ENCODE results near the gene NDUFV1. TPM values are rescaled to one million over a fixed set of nuclear protein-coding genes. Genes with fewer than 3 reads are reported as not detected.

Gene NDUFV1
- total RNA-seq, 2 experiments from 2014 or later = 223 to 224 TPM

DNA sequence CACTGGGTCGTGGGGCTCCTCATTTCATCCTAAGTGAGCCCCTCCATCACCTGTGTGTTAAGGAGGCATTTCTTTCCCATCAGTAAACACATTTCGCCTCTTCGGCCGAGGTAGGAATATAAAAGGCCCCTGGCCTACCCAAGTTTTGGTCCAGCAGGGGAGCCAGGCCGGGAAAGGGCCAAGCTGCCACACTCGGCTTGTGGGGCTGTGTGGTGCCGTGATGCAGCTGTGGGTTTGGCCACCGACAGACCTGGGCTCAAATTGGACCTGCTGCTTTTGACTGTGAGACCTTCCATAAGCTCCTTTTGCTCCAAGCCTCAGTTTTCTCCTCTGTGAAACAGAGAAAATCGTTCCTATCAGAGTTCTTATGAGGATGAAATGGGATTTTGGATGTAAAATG lies 771 bp downstream of the NDUFV1 start:
- Histone ChIP-seq H3K4me1 (ENCODE audit: insufficient read depth, low read length) (peaks cover 23% of the 10 kb centered on the region), H3K4me3 (ENCODE audit: low read length) (peak overlapping the region; percentile 83), H3K9me3 (ENCODE audit: control insufficient read depth in 1 of 2, insufficient read depth in 1 of 2, low read length in 2 of 2) (peaks cover 0 to 3% of the 10 kb centered on the region in 2 experiments), H3K27ac (ENCODE audit: low read depth in 1 of 2, low read length in 2 of 2) (peak overlapping the region; percentile 64 to 79), H3K36me3 (ENCODE audit: insufficient read depth, low read length) (peaks cover 43% of the 10 kb centered on the region), H3K27me3 (ENCODE audit: control insufficient read depth in 1 of 2, insufficient read depth in 2 of 2, low read length in 2 of 2) (peaks cover 0 to 3% of the 10 kb centered on the region in 2 experiments)
- H3K27ac Mint-ChIP-seq = peak overlapping the region; percentile 67
- no peaks in the 10 kb centered on the region for H3K9me3 Mint-ChIP-seq
- H3K27me3 Mint-ChIP-seq = peaks cover 8% of the 10 kb centered on the region
- DNase-seq (peak in 1 of 14 experiments; percentile 21), ATAC-seq (ENCODE audit: poor library complexity) (no peak)
- no peak for TF ChIP-seq CTCF (IDR thresholded peaks at IDR 0.05)
- peaks cover 37% of the 10 kb centered on the region for H3K36me3 Mint-ChIP-seq (ENCODE audit: low read depth)
- ChIA-PET CTCF (interaction anchor here (1.6 to 2.0 kb wide), 2 partner anchors 22 to 23 kb away, joined by 4 to 9 read pairs; partner anchors contain the start of genes GSTP1 and NUDT8), POLR2A (interaction anchor here (0.6 to 2.4 kb wide), 2 partner anchors 24 to 537 kb away, joined by 3 to 8 read pairs; partner anchors contain the start of gene GSTP1)
- H3K4me1 Mint-ChIP-seq (ENCODE audit: low read depth) = peaks cover 9% of the 10 kb centered on the region
- peak overlapping the region; percentile 88 for H3K4me3 Mint-ChIP-seq
- intact Hi-C loops (cut with DNase I, micrococcal nuclease) = loop anchor here in 1 of 2 experiments (2.0 to 10.0 kb wide), 4 partner anchors 35 to 255 kb away; partner anchors contain the start of genes CDK2AP2, POLD4 and RAD9A

- ChIA-PET POLR2A (interaction anchor here (0.6 to 2.4 kb wide), 2 partner anchors 21 to 25 kb away, joined by 3 to 8 read pairs; partner anchors contain the start of gene GSTP1), CTCF (interaction anchor here (2.0 kb wide), 1 partner anchor 21 kb away, joined by 9 read pairs; the partner anchor contains the start of gene NUDT8)
- peaks cover 30% of the 10 kb centered on the region for H3K4me1 ChIP-seq (ENCODE audit: insufficient read depth, low read length)
- no peaks in the 10 kb centered on the region for H3K9me3 Mint-ChIP-seq
- H3K27ac ChIP-seq (ENCODE audit: low read depth in 1 of 2, low read length in 2 of 2) = no peak overlapping the region
- peaks cover 0 to 3% of the 10 kb centered on the region in 2 experiments for H3K27me3 ChIP-seq (ENCODE audit: control insufficient read depth in 1 of 2, insufficient read depth in 2 of 2, low read length in 2 of 2)
- H3K4me3 ChIP-seq (ENCODE audit: low read length) = no peak overlapping the region
- TF ChIP-seq CTCF (IDR thresholded peaks at IDR 0.05) = no peak
- peaks cover 15% of the 10 kb centered on the region for H3K4me1 Mint-ChIP-seq (ENCODE audit: low read depth)
- H3K27me3 Mint-ChIP-seq = no peaks in the 10 kb centered on the region
- DNase-seq (no peak), ATAC-seq (ENCODE audit: poor library complexity) (no peak)
- peak overlapping the region; percentile 88 for H3K4me3 Mint-ChIP-seq
- H3K36me3 Mint-ChIP-seq (ENCODE audit: low read depth) = peaks cover 39% of the 10 kb centered on the region
- intact Hi-C loops (cut with DNase I, micrococcal nuclease) = loop anchor here in 1 of 2 experiments (5.0 to 10.0 kb wide), 3 partner anchors 36 to 256 kb away; partner anchors contain the start of genes POLD4 and RAD9A
- peaks cover 48% of the 10 kb centered on the region for H3K36me3 ChIP-seq (ENCODE audit: insufficient read depth, low read length)
- H3K27ac Mint-ChIP-seq = peak overlapping the region; percentile 49
- peaks cover 0 to 3% of the 10 kb centered on the region in 2 experiments for H3K9me3 ChIP-seq (ENCODE audit: control insufficient read depth in 1 of 2, insufficient read depth in 1 of 2, low read length in 2 of 2)
These were observed 1.8 kb downstream of the NDUFV1 start for GRCh38 chr11:67608486-67608885.

- DNase-seq = no peak
- Histone ChIP-seq H3K36me3 (ENCODE audit: insufficient read depth, low read length) (peaks cover 48% of the 10 kb centered on the region), H3K27ac (ENCODE audit: low read depth in 1 of 2, low read length in 2 of 2) (no peak overlapping the region), H3K27me3 (ENCODE audit: control insufficient read depth in 1 of 2, insufficient read depth in 2 of 2, low read length in 2 of 2) (peaks cover 0 to 3% of the 10 kb centered on the region in 2 experiments), H3K4me3 (ENCODE audit: low read length) (no peak overlapping the region), H3K4me1 (ENCODE audit: insufficient read depth, low read length) (peaks cover 38% of the 10 kb centered on the region), H3K9me3 (ENCODE audit: control insufficient read depth in 1 of 2, insufficient read depth in 1 of 2, low read length in 2 of 2) (peaks cover 0 to 3% of the 10 kb centered on the region in 2 experiments)
- peaks cover 46% of the 10 kb centered on the region for H3K36me3 Mint-ChIP-seq (ENCODE audit: low read depth)
- no peak for TF ChIP-seq CTCF (IDR thresholded peaks at IDR 0.05)
- H3K4me1 Mint-ChIP-seq (ENCODE audit: low read depth) = peaks cover 23% of the 10 kb centered on the region
- ATAC-seq (ENCODE audit: poor library complexity) = no peak
- no peaks in the 10 kb centered on the region for H3K9me3 Mint-ChIP-seq
- H3K27me3 Mint-ChIP-seq = no peaks in the 10 kb centered on the region
- peak overlapping the region; percentile 49 for H3K27ac Mint-ChIP-seq
- POLR2A ChIA-PET = interaction anchor here (2.4 kb wide), 1 partner anchor 26 kb away, joined by 8 read pairs; the partner anchor contains the start of gene GSTP1
- H3K4me3 Mint-ChIP-seq = no peak overlapping the region
- CTCF ChIA-PET = interaction anchor here (2.0 kb wide), 1 partner anchor 20 kb away, joined by 9 read pairs; the partner anchor contains the start of gene NUDT8
- intact Hi-C loops (cut with DNase I, micrococcal nuclease) = loop anchor here in 1 of 2 experiments (5.0 to 10.0 kb wide), 3 partner anchors 37 to 257 kb away; partner anchors contain the start of genes POLD4 and RAD9A
These were observed 2.6 kb downstream of the NDUFV1 start for GRCh38 chr11:67609316-67609715.

Data from CD4-positive, alpha-beta T cell (primary cell).